ENCODE measurements around the gene CCL14. TPM values are rescaled to one million over a fixed set of nuclear protein-coding genes. Genes with fewer than 3 reads are reported as not detected.
A peak's percentile ranks its signal among the peaks of the same experiment; 100 is the strongest.

Gene CCL14
- total and polyA plus RNA-seq, 2 of the 13 experiments (the other 11 are each of a cell fraction or from before 2014, with no cell fraction given) = 1.1 to 1.7 TPM

DNA sequence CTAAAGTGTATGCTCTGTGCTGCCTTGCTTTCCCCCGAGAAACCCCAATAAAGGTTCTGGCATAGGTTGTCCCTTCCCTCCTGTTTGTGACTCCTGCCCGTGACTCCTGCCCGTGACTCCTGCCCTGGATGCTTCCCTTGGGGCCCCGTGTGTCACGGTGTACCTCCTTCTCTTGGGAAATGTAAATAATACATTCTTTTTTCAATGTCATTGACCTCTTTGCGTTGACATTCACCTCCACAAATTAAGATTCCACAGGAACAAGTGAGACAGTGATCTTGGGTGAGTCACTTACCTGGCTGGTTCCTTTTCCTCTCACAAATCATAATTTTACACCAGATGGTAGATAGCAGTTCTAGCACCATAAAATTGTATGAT is 14.2 kb upstream of the CCL14 start (continued):
- TF ChIP-seq MLX (CRISPR knock-in tag; IDR thresholded peaks at IDR 0.05) (no peak), RBM22 (optimal IDR thresholded peaks at IDR 0.05; ENCODE audit: low read length) (no peak), ZFYVE20 (CRISPR knock-in tag; IDR thresholded peaks at IDR 0.05; ENCODE audit: borderline replicate concordance, low read depth) (no peak), SMAD9 (CRISPR knock-in tag; IDR thresholded peaks at IDR 0.05) (no peak), SNRNP70 (IDR thresholded peaks at IDR 0.05; ENCODE audit: low read depth, low read length) (no peak), THAP8 (CRISPR knock-in tag; IDR thresholded peaks at IDR 0.05; ENCODE audit: borderline replicate concordance) (no peak), ZNF234 (CRISPR knock-in tag; conservative IDR thresholded peaks at IDR 0.05) (no peak), TCF12 (IDR thresholded peaks at IDR 0.05) (no peak), TCF12 (CRISPR knock-in tag; IDR thresholded peaks at IDR 0.05) (no peak), ZNF468 (CRISPR knock-in tag; IDR thresholded peaks at IDR 0.05) (no peak), FOXP1 (IDR thresholded peaks at IDR 0.05) (no peak), FOXP1 (CRISPR knock-in tag; IDR thresholded peaks at IDR 0.05) (peak; percentile 83), ZNF138 (CRISPR knock-in tag; IDR thresholded peaks at IDR 0.05; ENCODE audit: low read depth) (no peak), CBX2 (IDR thresholded peaks at IDR 0.05; ENCODE audit: low read depth, low read length) (no peak), CBX2 (CRISPR knock-in tag; IDR thresholded peaks at IDR 0.05; ENCODE audit: low read depth) (no peak), ZNF160 (CRISPR knock-in tag; IDR thresholded peaks at IDR 0.05) (no peak), ZFY (CRISPR knock-in tag; IDR thresholded peaks at IDR 0.05) (no peak), MBD4 (IDR thresholded peaks at IDR 0.05; ENCODE audit: borderline replicate concordance, low read length) (no peak), ZNF33B (CRISPR knock-in tag; IDR thresholded peaks at IDR 0.05) (no peak), UBTF (CRISPR knock-in tag; IDR thresholded peaks at IDR 0.05) (no peak), ZNF598 (CRISPR knock-in tag; IDR thresholded peaks at IDR 0.05; ENCODE audit: borderline replicate concordance) (no peak), ZNF503 (CRISPR knock-in tag; IDR thresholded peaks at IDR 0.05) (peak; percentile 52; the same call in 1 of the 2 replicates)
- TF ChIP-seq, protein P1, sequence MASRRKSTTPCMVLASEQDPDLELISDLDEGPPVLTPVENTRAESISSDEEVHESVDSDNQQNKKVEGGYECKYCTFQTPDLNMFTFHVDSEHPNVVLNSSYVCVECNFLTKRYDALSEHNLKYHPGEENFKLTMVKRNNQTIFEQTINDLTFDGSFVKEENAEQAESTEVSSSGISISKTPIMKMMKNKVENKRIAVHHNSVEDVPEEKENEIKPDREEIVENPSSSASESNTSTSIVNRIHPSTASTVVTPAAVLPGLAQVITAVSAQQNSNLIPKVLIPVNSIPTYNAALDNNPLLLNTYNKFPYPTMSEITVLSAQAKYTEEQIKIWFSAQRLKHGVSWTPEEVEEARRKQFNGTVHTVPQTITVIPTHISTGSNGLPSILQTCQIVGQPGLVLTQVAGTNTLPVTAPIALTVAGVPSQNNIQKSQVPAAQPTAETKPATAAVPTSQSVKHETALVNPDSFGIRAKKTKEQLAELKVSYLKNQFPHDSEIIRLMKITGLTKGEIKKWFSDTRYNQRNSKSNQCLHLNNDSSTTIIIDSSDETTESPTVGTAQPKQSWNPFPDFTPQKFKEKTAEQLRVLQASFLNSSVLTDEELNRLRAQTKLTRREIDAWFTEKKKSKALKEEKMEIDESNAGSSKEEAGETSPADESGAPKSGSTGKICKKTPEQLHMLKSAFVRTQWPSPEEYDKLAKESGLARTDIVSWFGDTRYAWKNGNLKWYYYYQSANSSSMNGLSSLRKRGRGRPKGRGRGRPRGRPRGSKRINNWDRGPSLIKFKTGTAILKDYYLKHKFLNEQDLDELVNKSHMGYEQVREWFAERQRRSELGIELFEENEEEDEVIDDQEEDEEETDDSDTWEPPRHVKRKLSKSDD (CRISPR knock-in tag; IDR thresholded peaks at IDR 0.05; ENCODE audit: low read depth) = no peak
- TF ChIP-seq, protein P2, sequence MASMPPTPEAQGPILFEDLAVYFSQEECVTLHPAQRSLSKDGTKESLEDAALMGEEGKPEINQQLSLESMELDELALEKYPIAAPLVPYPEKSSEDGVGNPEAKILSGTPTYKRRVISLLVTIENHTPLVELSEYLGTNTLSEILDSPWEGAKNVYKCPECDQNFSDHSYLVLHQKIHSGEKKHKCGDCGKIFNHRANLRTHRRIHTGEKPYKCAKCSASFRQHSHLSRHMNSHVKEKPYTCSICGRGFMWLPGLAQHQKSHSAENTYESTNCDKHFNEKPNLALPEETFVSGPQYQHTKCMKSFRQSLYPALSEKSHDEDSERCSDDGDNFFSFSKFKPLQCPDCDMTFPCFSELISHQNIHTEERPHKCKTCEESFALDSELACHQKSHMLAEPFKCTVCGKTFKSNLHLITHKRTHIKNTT (CRISPR knock-in tag; IDR thresholded peaks at IDR 0.05) = no peak
